Astrocyte (in vitro differentiated cells and primary cell): ENCODE measurements around the gene OBSL1.

Experiments
- CTCF ChIP-seq: IDR thresholded peaks from 2 replicates; pipeline ENCODE4 v1.5.1; 2011; ENCODE audit warnings: low read depth, mild to moderate bottlenecking, inconsistent platforms, low read length, moderate library complexity; ENCODE audit not compliant: insufficient read depth
- EZH2 ChIP-seq: IDR thresholded peaks from 2 replicates; pipeline ENCODE4 v1.6.1; 2012; ENCODE audit warnings: mild to moderate bottlenecking, low read length, inconsistent platforms; ENCODE audit not compliant: insufficient read depth

- TF ChIP-seq CTCF = no peak
- TF ChIP-seq EZH2 = no peak
These were observed 21.7 kb downstream of the OBSL1 start for GRCh38 chr2:219549619-219550018.
